ENCODE results near the gene ABL2. TPM values are rescaled to one million over a fixed set of nuclear protein-coding genes. Genes with fewer than 3 reads are reported as not detected.
"Not testable (repeated sequence)": the region's sequence is repeated elsewhere in the genome, so short reads cannot be mapped to it uniquely, and the experiment has no call there.

Gene ABL2
- total RNA-seq, 4 donors from 2014 or later, result 6.8 to 22.2 (median 12.2) TPM

GRCh38 chr1:179143322-179143721 is 86.2 kb downstream of the ABL2 start:
- H3K9me3 ChIP-seq, result no peaks in the 10 kb centered on the region
- H3K27ac ChIP-seq, result peak overlapping the region; percentile 86
- peaks cover 36% of the 10 kb centered on the region for H3K4me1 ChIP-seq
- H3K4me3 ChIP-seq, result no peak overlapping the region
- H3K27me3 ChIP-seq, result no peaks in the 10 kb centered on the region
- DNase-seq (ENCODE audit: low spot score in 2 of 2), result no peak
- no peak for TF ChIP-seq EP300 (IDR thresholded peaks at IDR 0.05)
- no peak for TF ChIP-seq POLR2AphosphoS5 (IDR thresholded peaks at IDR 0.05)
- TF ChIP-seq CTCF (IDR thresholded peaks at IDR 0.05), result no peak
- no peak for TF ChIP-seq POLR2A (IDR thresholded peaks at IDR 0.05)
- H3K36me3 ChIP-seq, result no peaks in the 10 kb centered on the region
- WGBS, result 43% methylated on average over 3 of the region's 3 CpGs

GRCh38 chr1:179142889-179143299 is 86.6 kb downstream of the ABL2 start:
- 49% methylated on average over 2 of the region's 2 CpGs for WGBS
- H3K4me3 ChIP-seq, result peak overlapping the region; percentile 43

GRCh38 chr1:179141592-179142251 is 87.8 kb downstream of the ABL2 start:
- Histone ChIP-seq H3K36me3 (no peaks in the 10 kb centered on the region), H3K9me3 (no peaks in the 10 kb centered on the region), H3K27ac (peak overlapping the region; percentile 86), H3K27me3 (no peaks in the 10 kb centered on the region), H3K4me3 (peak overlapping the region; percentile 43), H3K4me1 (peaks cover 36% of the 10 kb centered on the region)
- 38% methylated on average over 4 of the region's 4 CpGs for WGBS
- DNase-seq (ENCODE audit: low spot score in 2 of 2), result no peak
- TF ChIP-seq EP300 (IDR thresholded peaks at IDR 0.05), result no peak
- TF ChIP-seq POLR2AphosphoS5 (IDR thresholded peaks at IDR 0.05), result no peak
- TF ChIP-seq CTCF (IDR thresholded peaks at IDR 0.05), result no peak
- no peak for TF ChIP-seq POLR2A (IDR thresholded peaks at IDR 0.05)

More at GRCh38 chr1:179142889-179143299, 86.6 kb downstream of the ABL2 start:
- no peak for DNase-seq (ENCODE audit: low spot score in 2 of 2)
- Histone ChIP-seq H3K27me3 (no peaks in the 10 kb centered on the region), H3K27ac (peak overlapping the region; percentile 86), H3K4me1 (peaks cover 36% of the 10 kb centered on the region), H3K36me3 (no peaks in the 10 kb centered on the region), H3K9me3 (no peaks in the 10 kb centered on the region)
- TF ChIP-seq CTCF (IDR thresholded peaks at IDR 0.05), result no peak
- TF ChIP-seq POLR2AphosphoS5 (IDR thresholded peaks at IDR 0.05), result peak in 2 of 3 donors; percentile 43 to 80
- peak; percentile 51 to 85 for TF ChIP-seq POLR2A (IDR thresholded peaks at IDR 0.05)
- no peak for TF ChIP-seq EP300 (IDR thresholded peaks at IDR 0.05)

- not testable (repeated sequence) for H3K36me3 ChIP-seq; H3K27me3 ChIP-seq; H3K27ac ChIP-seq; DNase-seq (ENCODE audit: low spot score in 2 of 2); H3K4me3 ChIP-seq; H3K9me3 ChIP-seq
- 97% methylated on average over 5 of the region's 21 CpGs for WGBS
- peaks cover 33% of the 10 kb centered on the region for H3K4me1 ChIP-seq
Observed at GRCh38 chr1:179138755-179139154, 90.7 kb downstream of the ABL2 start.

DNA sequence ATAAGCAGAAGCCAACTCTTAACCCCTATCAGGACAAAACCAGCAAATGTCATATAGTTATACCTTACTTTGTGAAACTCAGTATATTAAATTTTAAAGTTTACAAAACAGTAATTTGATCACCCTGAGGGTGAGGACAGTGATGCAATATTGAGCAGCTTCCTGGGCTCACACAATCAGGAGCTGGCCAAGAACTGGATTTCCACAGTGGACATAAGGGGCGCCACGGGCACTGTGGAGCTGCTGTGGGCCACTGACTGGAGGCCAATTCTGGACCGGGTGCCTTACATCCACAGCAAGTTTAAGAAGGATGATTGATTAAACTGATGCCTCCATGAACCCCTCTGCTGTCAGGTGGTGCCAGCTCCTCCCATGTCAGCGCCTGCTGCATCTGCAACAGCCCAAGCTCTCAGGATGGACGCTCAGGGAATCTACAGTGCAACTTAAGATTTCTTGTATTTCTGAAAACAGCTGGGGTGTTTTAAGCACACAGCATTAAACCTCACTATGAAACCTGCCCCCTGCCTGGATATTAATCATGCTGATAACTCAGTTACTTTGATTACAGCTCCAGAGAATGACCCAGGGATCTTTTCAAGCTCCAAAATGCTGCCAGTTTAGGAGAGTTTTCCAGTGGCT is 91.7 kb downstream of the ABL2 start:
- 76% methylated on average over 5 of the region's 5 CpGs for WGBS
- no peak overlapping the region for H3K27ac ChIP-seq
- TF ChIP-seq CTCF (IDR thresholded peaks at IDR 0.05) (no peak), POLR2AphosphoS5 (IDR thresholded peaks at IDR 0.05) (no peak), POLR2A (IDR thresholded peaks at IDR 0.05) (no peak), EP300 (IDR thresholded peaks at IDR 0.05) (no peak)
- H3K9me3 ChIP-seq, result no peaks in the 10 kb centered on the region
- H3K27me3 ChIP-seq, result no peaks in the 10 kb centered on the region
- no peaks in the 10 kb centered on the region for H3K36me3 ChIP-seq
- DNase-seq (ENCODE audit: low spot score in 2 of 2), result no peak
- H3K4me1 ChIP-seq, result peaks cover 23% of the 10 kb centered on the region
- no peak overlapping the region for H3K4me3 ChIP-seq

DNA sequence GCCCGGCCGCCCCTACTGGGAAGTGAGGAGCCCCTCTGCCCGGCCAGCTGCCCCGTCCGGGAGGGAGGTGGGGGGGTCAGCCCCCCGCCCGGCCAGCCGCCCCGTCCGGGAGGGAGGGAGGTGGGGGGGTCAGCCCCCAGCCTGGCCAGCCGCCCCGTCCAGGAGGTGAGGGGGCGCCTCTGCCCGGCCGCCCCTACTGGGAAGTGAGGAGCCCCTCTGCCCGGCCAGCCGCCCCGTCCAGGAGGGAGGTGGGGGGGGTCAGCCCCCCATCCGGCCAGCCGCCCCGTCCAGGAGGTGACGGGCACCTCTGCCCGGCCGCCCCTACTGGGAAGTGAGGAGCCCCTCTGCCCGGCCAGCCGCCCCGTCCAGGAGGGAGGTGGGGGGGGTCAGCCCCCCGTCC is 93.8 kb downstream of the ABL2 start:
- DNase-seq (ENCODE audit: low spot score in 2 of 2); H3K4me3 ChIP-seq; H3K27me3 ChIP-seq; H3K27ac ChIP-seq; H3K9me3 ChIP-seq; H3K36me3 ChIP-seq; H3K4me1 ChIP-seq: not testable (repeated sequence)
- no CpG with 5 or more reads among the region's 28 CpGs for WGBS

DNA sequence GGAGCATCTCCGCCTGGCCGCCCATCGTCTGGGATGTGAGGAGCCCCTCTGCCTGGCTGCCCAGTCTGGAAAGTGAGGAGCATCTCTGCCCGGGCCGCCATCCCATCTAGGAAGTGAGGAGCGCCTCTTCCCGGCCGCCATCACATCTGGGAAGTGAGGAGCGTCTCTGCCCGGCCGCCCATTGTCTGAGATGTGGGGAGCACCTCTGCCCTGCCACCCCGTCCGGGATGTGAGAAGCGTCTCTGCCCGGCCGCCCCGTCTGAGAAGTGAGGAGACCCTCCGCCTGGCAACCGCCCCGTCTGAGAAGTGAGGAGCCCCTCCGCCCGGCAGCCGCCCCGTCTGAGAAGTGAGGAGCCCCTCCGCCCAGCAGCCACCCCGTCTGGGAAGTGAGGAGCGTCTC is 94.3 kb downstream of the ABL2 start:
- not testable (repeated sequence) for DNase-seq (ENCODE audit: low spot score in 2 of 2); H3K9me3 ChIP-seq; H3K4me1 ChIP-seq; H3K4me3 ChIP-seq; H3K27ac ChIP-seq; H3K27me3 ChIP-seq
- peaks cover 11% of the 10 kb centered on the region for H3K36me3 ChIP-seq
- no CpG with 5 or more reads among the region's 27 CpGs for WGBS
